Endothelial cell of umbilical vein (primary cell): ENCODE data around the gene PRPSAP1. TPM values are rescaled to one million over a fixed set of nuclear protein-coding genes. Genes with fewer than 3 reads are reported as not detected.
"Not testable (repeated sequence)": the region's sequence is repeated elsewhere in the genome, so short reads cannot be mapped to it uniquely, and the experiment has no call there.

Experiments used
- BruUV-seq: library from RNA; stranded (reverse); fragments of 400-500 nt; replicated peaks from 2 replicates; lab custom pipeline; 2021; lab: Mats Ljungman, UMichigan
- CTCF ChIA-PET: fragments of 300-600, 350-600 bp; sonication (Branson Sonifier 250); formaldehyde crosslinking; loops from one replicate; lab custom pipeline; 2021; ENCODE audit warnings: antibody characterized with exemption, inconsistent platforms; lab: Charles Lee
- POLR2A ChIA-PET: fragments of 300-600, 350-600 bp; sonication (Branson Sonifier 250); formaldehyde crosslinking; loops from one replicate; lab custom pipeline; 2021; ENCODE audit warnings: antibody characterized with exemption, inconsistent platforms; lab: Charles Lee
- DNase-seq: peaks from one replicate; pipeline ENCODE4 v3.0.0-alpha.2; 2011; ENCODE audit warnings: low read depth, low spot score
- FAIRE-seq: peaks from 2 replicates; lab custom pipeline; 2011; peaks lifted over from hg19 to GRCh38; lab: Jason Lieb, UNC
- H2AFZ ChIP-seq: 2 replicates; pipeline ENCODE4 v1.6.0; 2012; ENCODE audit warnings: low read depth, low read length, control low read depth, inconsistent platforms
- H3K27ac ChIP-seq: 2 replicates; pipeline ENCODE4 v1.5.1; 2011; ENCODE audit warnings: low read depth, mild to moderate bottlenecking, control low read depth, low read length, moderate library complexity; ENCODE audit not compliant: insufficient read depth
- H3K27me3 ChIP-seq, 2 experiments: 2 replicates each; pipeline versions ENCODE4 v1.6.0 to v1.6.1; 2011; ENCODE audit warnings: low read length in 2 of 2, mixed read lengths in 1 of 2; ENCODE audit not compliant: control insufficient read depth in 2 of 2, insufficient read depth in 2 of 2
- H3K36me3 ChIP-seq, 2 experiments: 2 replicates in 1 of 2; 3 replicates in 1 of 2; pipeline ENCODE4 v1.5.1; 2011; ENCODE audit warnings: low read length in 2 of 2, mild to moderate bottlenecking in 1 of 2, moderate library complexity in 1 of 2; ENCODE audit not compliant: control insufficient read depth in 2 of 2, insufficient read depth in 2 of 2; ENCODE audit errors: extremely low read depth in 1 of 2
- H3K4me1 ChIP-seq: 3 replicates; pipeline ENCODE4 v1.5.1; 2011; ENCODE audit warnings: mild to moderate bottlenecking, low read length; ENCODE audit not compliant: control insufficient read depth, insufficient read depth; ENCODE audit errors: extremely low read depth
- H3K4me2 ChIP-seq: 2 replicates; pipeline ENCODE4 v1.6.1; 2011; ENCODE audit warnings: low read length, control low read depth, mixed read lengths; ENCODE audit not compliant: insufficient read depth
- H3K4me3 ChIP-seq, 3 experiments: fragments of 200-600 bp in 1 of 3; sonication (generic), shearing (Covaris generic) in 1 of 3; replicated peaks in 1 of 3; 2 replicates each; pipeline ENCODE4 v1.5.1; 2011 to 2016; ENCODE audit warnings: control low read depth in 3 of 3, low read length in 3 of 3, mild to moderate bottlenecking in 2 of 3, inconsistent platforms in 1 of 3, low read depth in 1 of 3, moderate library complexity in 1 of 3; ENCODE audit not compliant: insufficient read depth in 1 of 3
- H3K79me2 ChIP-seq: 2 replicates; pipeline ENCODE4 v1.6.0; 2012; ENCODE audit warnings: low read length, inconsistent platforms; ENCODE audit not compliant: control insufficient read depth, insufficient read depth
- H3K9ac ChIP-seq: replicated peaks from 2 replicates; pipeline ENCODE3; 2011; ENCODE audit warnings: low read length, control low read depth; ENCODE audit not compliant: insufficient read depth; ENCODE audit errors: extremely low read depth
- H3K9me1 ChIP-seq: replicated peaks from 3 replicates; pipeline ENCODE4 v1.6.0; 2011; ENCODE audit warnings: mild to moderate bottlenecking, low read length; ENCODE audit not compliant: control insufficient read depth, insufficient read depth; ENCODE audit errors: extremely low read depth
- H3K9me3 ChIP-seq: replicated peaks from 2 replicates; pipeline ENCODE4 v1.5.1; 2012; ENCODE audit warnings: low read length, inconsistent platforms; ENCODE audit not compliant: control insufficient read depth, insufficient read depth
- H4K20me1 ChIP-seq: replicated peaks from 2 replicates; pipeline ENCODE3; 2011; ENCODE audit warnings: mild to moderate bottlenecking, low read length; ENCODE audit not compliant: control insufficient read depth, insufficient read depth; ENCODE audit errors: extremely low read depth
- dilution Hi-C: fragments of 300-500 bp; cut with MboI; formaldehyde crosslinking; loops from one replicate; pipeline ENCODE4 v1.15.0; 2019; ENCODE audit warnings: low sequenced_read_pairs; ENCODE audit not compliant: extremely low pct_ligation_motif_present
- intact Hi-C: fragments of 100-400 bp; cut with micrococcal nuclease; formaldehyde crosslinking; loops from one replicate; pipeline ENCODE4 v1.10.0; 2022
- polyA plus RNA-seq, 4 experiments: library from polyadenylated mRNA; depleted of rRNA in 3 of 4; stranded (reverse) in 3 of 4; unstranded in 1 of 4; fragments of >200 nt; gene quantifications; 2 replicates each; pipeline versions ENCODE4 v1.2.1 to v1.2.3, GENCODE V29; 2011 to 2012; ENCODE audit warnings: missing spikeins in 1 of 4
- total RNA-seq: library from RNA; stranded (reverse); gene quantifications from 2 replicates; pipeline ENCODE4 v1.2.3, GENCODE V29; 2021
- TF ChIP-seq, protein P1 (sequence below), 2 donors: IDR thresholded peaks; 1 replicate in 1 of 2; 2 replicates in 1 of 2; pipeline ENCODE4 v1.5.1; 2011; ENCODE audit warnings: low read length in 2 of 2, mild to moderate bottlenecking in 2 of 2, moderate library complexity in 2 of 2, control low read depth in 1 of 2, inconsistent platforms in 1 of 2, low read depth in 1 of 2; ENCODE audit not compliant: insufficient read depth in 1 of 2; ENCODE audit errors: extremely low read depth in 1 of 2

The PRPSAP1 gene
- total and polyA plus RNA-seq, 2 donors (not counting 3 experiments of a cell fraction or from before 2014, with no cell fraction given): 90.2 to 123 TPM

DNA sequence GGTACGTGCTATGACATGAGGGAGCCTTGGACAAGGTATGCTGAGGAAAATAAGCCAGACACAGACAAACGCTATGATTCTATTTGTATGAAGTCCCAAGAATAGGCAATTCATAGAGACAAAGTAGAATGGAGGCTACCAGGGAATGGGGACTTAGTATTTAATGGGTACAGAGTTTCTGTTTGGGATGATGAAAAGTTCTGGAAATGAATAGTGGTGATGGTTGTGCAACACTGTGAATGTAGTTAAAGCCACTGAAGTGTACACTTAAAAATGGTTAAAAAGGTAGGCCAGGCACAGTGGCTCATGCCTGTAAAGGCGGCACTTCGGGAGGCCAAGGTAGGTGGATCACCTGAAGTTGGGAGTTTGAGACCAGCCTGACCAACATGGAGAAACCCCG, 3.3 kb downstream of the PRPSAP1 start:
- CTCF ChIA-PET: interaction anchor here (2.3 to 4.1 kb wide), 3 partner anchors 15 to 48 kb away, joined by 12 to 40 read pairs (median 30); no protein-coding TSS in a partner anchor
- Histone ChIP-seq H3K27me3 (no peaks in the 10 kb centered on the region), H3K9me3 (no peaks in the 10 kb centered on the region), H3K9ac (no peak overlapping the region), H3K9me1 (no peaks in the 10 kb centered on the region), H3K4me1 (peaks cover 10% of the 10 kb centered on the region), H3K79me2 (peaks cover 29% of the 10 kb centered on the region), H2AFZ (no peak overlapping the region), H4K20me1 (no peaks in the 10 kb centered on the region), H3K4me2 (no peak overlapping the region), H3K27ac (no peak overlapping the region), H3K36me3 (peaks cover 0 to 12% of the 10 kb centered on the region in 2 experiments), H3K4me3 (no peak overlapping the region)
- DNase-seq: no peak
- TF ChIP-seq, protein P1, sequence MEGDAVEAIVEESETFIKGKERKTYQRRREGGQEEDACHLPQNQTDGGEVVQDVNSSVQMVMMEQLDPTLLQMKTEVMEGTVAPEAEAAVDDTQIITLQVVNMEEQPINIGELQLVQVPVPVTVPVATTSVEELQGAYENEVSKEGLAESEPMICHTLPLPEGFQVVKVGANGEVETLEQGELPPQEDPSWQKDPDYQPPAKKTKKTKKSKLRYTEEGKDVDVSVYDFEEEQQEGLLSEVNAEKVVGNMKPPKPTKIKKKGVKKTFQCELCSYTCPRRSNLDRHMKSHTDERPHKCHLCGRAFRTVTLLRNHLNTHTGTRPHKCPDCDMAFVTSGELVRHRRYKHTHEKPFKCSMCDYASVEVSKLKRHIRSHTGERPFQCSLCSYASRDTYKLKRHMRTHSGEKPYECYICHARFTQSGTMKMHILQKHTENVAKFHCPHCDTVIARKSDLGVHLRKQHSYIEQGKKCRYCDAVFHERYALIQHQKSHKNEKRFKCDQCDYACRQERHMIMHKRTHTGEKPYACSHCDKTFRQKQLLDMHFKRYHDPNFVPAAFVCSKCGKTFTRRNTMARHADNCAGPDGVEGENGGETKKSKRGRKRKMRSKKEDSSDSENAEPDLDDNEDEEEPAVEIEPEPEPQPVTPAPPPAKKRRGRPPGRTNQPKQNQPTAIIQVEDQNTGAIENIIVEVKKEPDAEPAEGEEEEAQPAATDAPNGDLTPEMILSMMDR (IDR thresholded peaks at IDR 0.05; ENCODE audit: extremely low read depth in 1 of 2, insufficient read depth in 1 of 2, low read depth in 1 of 2, low read length in 2 of 2): no peak
- no peak for FAIRE-seq
- POLR2A ChIA-PET: interaction anchor here (1.0 kb wide), 1 partner anchor 32 kb away, joined by 3 read pairs; no protein-coding TSS in a partner anchor
- no TSS peak for BruUV-seq
- dilution Hi-C loops: no loop called here
- intact Hi-C loops: no loop called here

DNA sequence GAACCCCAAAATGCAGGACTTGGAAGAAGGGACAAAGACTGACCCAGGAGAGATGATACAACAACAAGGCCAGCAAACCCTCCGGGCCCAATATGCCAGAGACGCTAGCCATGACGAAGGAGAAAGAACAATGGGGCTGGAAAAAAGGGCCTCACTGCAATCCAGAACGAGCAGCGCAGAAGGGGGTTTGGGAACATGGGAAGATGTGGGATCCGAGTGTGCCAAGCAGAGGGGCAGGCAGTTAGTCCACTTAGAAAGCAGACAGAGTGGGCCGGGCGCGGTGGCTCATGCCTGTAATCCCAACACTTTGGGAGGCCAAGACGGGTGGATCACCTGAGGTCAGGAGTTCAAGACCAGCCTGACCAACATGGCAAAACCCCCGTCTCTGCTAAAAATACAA, 6.8 kb downstream of the PRPSAP1 start:
- H3K27me3 ChIP-seq, DNase-seq, H3K4me2 ChIP-seq, H3K9me1 ChIP-seq, H3K4me1 ChIP-seq, BruUV-seq, FAIRE-seq, dilution Hi-C loops, H2AFZ ChIP-seq, H4K20me1 ChIP-seq, POLR2A ChIA-PET, H3K9ac ChIP-seq, H3K4me3 ChIP-seq, intact Hi-C loops, H3K27ac ChIP-seq, H3K9me3 ChIP-seq, CTCF ChIA-PET: not testable (repeated sequence)
- H3K79me2 ChIP-seq: peaks cover 19% of the 10 kb centered on the region
- H3K36me3 ChIP-seq: peaks cover 4 to 20% of the 10 kb centered on the region in 2 experiments
